Vagina (tissue), 2 donors: ENCODE measurements around the gene HTRA1. TPM values are rescaled to one million over a fixed set of nuclear protein-coding genes. Genes with fewer than 3 reads are reported as not detected.

Experiments
- DNase-seq, 2 donors: peaks; one replicate each; pipeline ENCODE4 v3.0.0-alpha.2; 2017; ENCODE audit errors: extremely low spot score in 2 of 2
- H3K27ac ChIP-seq: fragments of 200-600 bp; sonication (generic); one replicate; pipeline ENCODE4 v1.5.1; 2019
- H3K27me3 ChIP-seq: fragments of 200-600 bp; sonication (generic); one replicate; pipeline ENCODE4 v1.5.1; 2019
- H3K36me3 ChIP-seq, 2 donors: fragments of 200-600 bp; sonication (generic); one replicate each; pipeline ENCODE4 v1.5.1; 2017 to 2019
- H3K4me1 ChIP-seq: fragments of 200-600 bp; sonication (generic); one replicate; pipeline ENCODE4 v1.5.1; 2019
- H3K4me3 ChIP-seq, 2 donors: fragments of 200-600 bp; sonication (generic); 1 replicate in 1 of 2; 2 replicates in 1 of 2; pipeline ENCODE4 v1.5.1; 2016 to 2019
- H3K9me3 ChIP-seq: fragments of 200-600 bp; sonication (generic); one replicate; pipeline ENCODE4 v1.5.1; 2019
- CTCF ChIP-seq, 3 experiments: fragments of 450-650 bp in 2 of 3; fragments of 200-600 bp in 1 of 3; sonication (generic) in 1 of 3; IDR thresholded peaks; one replicate each; pipeline ENCODE4 v1.5.1; 2017 to 2019; ENCODE audit warnings: antibody characterized with exemption in 3 of 3, mild to moderate bottlenecking in 2 of 3, moderate library complexity in 2 of 3
- POLR2A ChIP-seq, 2 donors: fragments of 450-650 bp; IDR thresholded peaks; one replicate each; pipeline ENCODE4 v1.6.1; 2017; ENCODE audit warnings: antibody characterized with exemption in 2 of 2, mild to moderate bottlenecking in 2 of 2, moderate library complexity in 2 of 2
- POLR2AphosphoS5 ChIP-seq, 2 donors: sonication (generic); formaldehyde crosslinking; IDR thresholded peaks; one replicate each; pipeline ENCODE4 v1.9.0; 2017; ENCODE audit warnings: antibody characterized with exemption in 2 of 2, mild to moderate bottlenecking in 2 of 2, low read depth in 1 of 2; ENCODE audit not compliant: insufficient read depth in 1 of 2
- intact Hi-C: fragments of 100-400 bp; cut with DNase I; formaldehyde crosslinking; loops from one replicate; pipeline ENCODE4 v1.15.1; 2023
- microRNA-seq: library from miRNA; unstranded; fragments of <30 nt; microRNA quantifications from one replicate; pipeline ENCODE4, GENCODE V29; 2017; ENCODE audit warnings: borderline number of aligned reads, borderline replicate concordance
- small RNA-seq: library from RNA; depleted of rRNA; stranded (forward); fragments of <200 nt; gene quantifications from one replicate; pipeline ENCODE3, GENCODE V24; 2016
- total RNA-seq: library from RNA; depleted of rRNA; stranded (reverse); fragments of >200 nt; gene quantifications from one replicate; pipeline ENCODE4 v1.2.3, GENCODE V29; 2016

Gene HTRA1
- total RNA-seq, 1 donor from 2014 or later: 116 TPM

GRCh38 chr10:122561792-122562191 lies 100.4 kb downstream of the HTRA1 start:
- no peak for DNase-seq
- H3K4me3 ChIP-seq: no peak overlapping the region
- no peaks in the 10 kb centered on the region for H3K9me3 ChIP-seq
- intact Hi-C loops: loop anchor here (10.0 kb wide), 2 partner anchors 97 to 267 kb away; partner anchors contain the start of gene HTRA1
- H3K27ac ChIP-seq: no peak overlapping the region
- H3K27me3 ChIP-seq: no peaks in the 10 kb centered on the region
- no peak for TF ChIP-seq POLR2A (IDR thresholded peaks at IDR 0.05)
- no peak for TF ChIP-seq POLR2AphosphoS5 (IDR thresholded peaks at IDR 0.05; ENCODE audit: insufficient read depth in 1 of 2, low read depth in 1 of 2)
- no peak for TF ChIP-seq CTCF (IDR thresholded peaks at IDR 0.05)
- no peaks in the 10 kb centered on the region for H3K36me3 ChIP-seq
- peaks cover 7% of the 10 kb centered on the region for H3K4me1 ChIP-seq

Small RNA genes lying within 50 kb of the gene (microRNA-seq; reads per million reads assigned to microRNA genes)
- gene MIR3941: not detected

Small RNA genes lying within 50 kb of the gene (small RNA-seq; reads per million reads assigned to genes)
- not detected for gene MIR3941

Other genes starting within 250 kb of the HTRA1 start
- not detected for gene BTBD16, start 190.3 kb upstream of the HTRA1 start, total RNA-seq
- 28.7 TPM for gene PLEKHA1, start 86.8 kb upstream of the HTRA1 start, total RNA-seq
- gene ARMS2, start 6.9 kb upstream of the HTRA1 start, total RNA-seq: not detected
- not detected for gene DMBT1, start 99.2 kb downstream of the HTRA1 start, total RNA-seq
- not detected for gene C10orf120, start 238.3 kb downstream of the HTRA1 start, total RNA-seq